ENCODE measurements around the gene DMRTA1. TPM values are rescaled to one million over a fixed set of nuclear protein-coding genes. Genes with fewer than 3 reads are reported as not detected.

Gene DMRTA1
- total and polyA plus RNA-seq, 2 donors (not counting 3 experiments of a cell fraction or from before 2014, with no cell fraction given): 0.19 to 2.1 TPM

GRCh38 chr9:22449719-22450118 lies 3.1 kb downstream of the DMRTA1 start:
- peaks cover 29% of the 10 kb centered on the region for H3K79me2 ChIP-seq (ENCODE audit: control insufficient read depth, insufficient read depth, low read length)
- BruUV-seq (replicated peaks): no TSS peak
- no peaks in the 10 kb centered on the region for H3K36me3 ChIP-seq (ENCODE audit: control insufficient read depth in 2 of 2, extremely low read depth in 1 of 2, insufficient read depth in 2 of 2, low read length in 2 of 2)
- FAIRE-seq: no peak
- H3K9me3 ChIP-seq (replicated peaks; ENCODE audit: control insufficient read depth, insufficient read depth, low read length): no peaks in the 10 kb centered on the region
- peak overlapping the region; percentile 80 for H3K4me2 ChIP-seq (ENCODE audit: insufficient read depth, low read length)
- H4K20me1 ChIP-seq (replicated peaks; ENCODE audit: control insufficient read depth, extremely low read depth, insufficient read depth, low read length): no peaks in the 10 kb centered on the region
- ChIA-PET CTCF (interaction anchor here (0.5 to 6.3 kb wide), 5 partner anchors 142 to 636 kb away, joined by 3 to 617 read pairs (median 6); partner anchors contain the start of gene CDKN2B), POLR2A (no interaction called here)
- DNase-seq (ENCODE audit: low read depth, low spot score): no peak
- intact Hi-C loops (cut with micrococcal nuclease) (loop anchor here (5.0 to 10.0 kb wide), 4 partner anchors 332 to 1115 kb away; partner anchors contain the start of genes CDKN2B and KLHL9), dilution Hi-C loops (cut with MboI; ENCODE audit: extremely low pct_ligation_motif_present, low sequenced_read_pairs) (no loop called here)
- peak overlapping the region in 2 of 3 experiments; percentile 86 for H3K4me3 ChIP-seq (replicated peaks in 1 of 3; ENCODE audit: insufficient read depth in 1 of 3, low read depth in 1 of 3, low read length in 3 of 3)
- no peaks in the 10 kb centered on the region for H3K9me1 ChIP-seq (replicated peaks; ENCODE audit: control insufficient read depth, extremely low read depth, insufficient read depth, low read length)
- peaks cover 3 to 7% of the 10 kb centered on the region in 2 experiments for H3K27me3 ChIP-seq (ENCODE audit: control insufficient read depth in 2 of 2, insufficient read depth in 2 of 2, low read length in 2 of 2)
- no peak for TF ChIP-seq GATA2 (IDR thresholded peaks at IDR 0.05; ENCODE audit: insufficient read depth, insufficient read length, low read depth, low read length)
- TF ChIP-seq JUN (IDR thresholded peaks at IDR 0.05; ENCODE audit: borderline replicate concordance, insufficient read depth, insufficient read length, low read depth): no peak
- TF ChIP-seq POLR2A (IDR thresholded peaks at IDR 0.05; ENCODE audit: low read depth, low read length): no peak
- no peak for TF ChIP-seq EZH2 (IDR thresholded peaks at IDR 0.05; ENCODE audit: borderline replicate concordance, low read depth, low read length, severe bottlenecking)
- no peak for TF ChIP-seq POLR2AphosphoS5 (IDR thresholded peaks at IDR 0.05; ENCODE audit: insufficient read depth, low read depth, low read length)
- no peak for TF ChIP-seq MYC (IDR thresholded peaks at IDR 0.05; ENCODE audit: low read depth, low read length)
- TF ChIP-seq, protein P1, sequence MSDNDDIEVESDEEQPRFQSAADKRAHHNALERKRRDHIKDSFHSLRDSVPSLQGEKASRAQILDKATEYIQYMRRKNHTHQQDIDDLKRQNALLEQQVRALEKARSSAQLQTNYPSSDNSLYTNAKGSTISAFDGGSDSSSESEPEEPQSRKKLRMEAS (IDR thresholded peaks at IDR 0.05; ENCODE audit: insufficient read depth, insufficient read length): no peak
- no peak for TF ChIP-seq FOS (IDR thresholded peaks at IDR 0.05; ENCODE audit: borderline replicate concordance, insufficient read depth, low read length)
- TF ChIP-seq, protein P2, sequence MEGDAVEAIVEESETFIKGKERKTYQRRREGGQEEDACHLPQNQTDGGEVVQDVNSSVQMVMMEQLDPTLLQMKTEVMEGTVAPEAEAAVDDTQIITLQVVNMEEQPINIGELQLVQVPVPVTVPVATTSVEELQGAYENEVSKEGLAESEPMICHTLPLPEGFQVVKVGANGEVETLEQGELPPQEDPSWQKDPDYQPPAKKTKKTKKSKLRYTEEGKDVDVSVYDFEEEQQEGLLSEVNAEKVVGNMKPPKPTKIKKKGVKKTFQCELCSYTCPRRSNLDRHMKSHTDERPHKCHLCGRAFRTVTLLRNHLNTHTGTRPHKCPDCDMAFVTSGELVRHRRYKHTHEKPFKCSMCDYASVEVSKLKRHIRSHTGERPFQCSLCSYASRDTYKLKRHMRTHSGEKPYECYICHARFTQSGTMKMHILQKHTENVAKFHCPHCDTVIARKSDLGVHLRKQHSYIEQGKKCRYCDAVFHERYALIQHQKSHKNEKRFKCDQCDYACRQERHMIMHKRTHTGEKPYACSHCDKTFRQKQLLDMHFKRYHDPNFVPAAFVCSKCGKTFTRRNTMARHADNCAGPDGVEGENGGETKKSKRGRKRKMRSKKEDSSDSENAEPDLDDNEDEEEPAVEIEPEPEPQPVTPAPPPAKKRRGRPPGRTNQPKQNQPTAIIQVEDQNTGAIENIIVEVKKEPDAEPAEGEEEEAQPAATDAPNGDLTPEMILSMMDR (IDR thresholded peaks at IDR 0.05; ENCODE audit: extremely low read depth in 1 of 2, insufficient read depth in 1 of 2, low read depth in 1 of 2, low read length in 2 of 2): no peak
- no peak overlapping the region for H2AFZ ChIP-seq (ENCODE audit: low read depth, low read length)
- H3K4me1 ChIP-seq (ENCODE audit: control insufficient read depth, extremely low read depth, insufficient read depth, low read length): peaks cover 19% of the 10 kb centered on the region
- H3K27ac ChIP-seq (ENCODE audit: insufficient read depth, low read depth, low read length): no peak overlapping the region
- peak overlapping the region; percentile 9 for H3K9ac ChIP-seq (replicated peaks; ENCODE audit: extremely low read depth, insufficient read depth, low read length)

All from endothelial cell of umbilical vein (primary cell).